Endothelial cell of umbilical vein (primary cell): ENCODE measurements around the gene ZBTB7C. TPM values are rescaled to one million over a fixed set of nuclear protein-coding genes. Genes with fewer than 3 reads are reported as not detected.

Source experiments
- BruUV-seq: library from RNA; stranded (reverse); fragments of 400-500 nt; replicated peaks from 2 replicates; lab custom pipeline; 2021; lab: Mats Ljungman, UMichigan
- CTCF ChIA-PET: fragments of 300-600, 350-600 bp; sonication (Branson Sonifier 250); formaldehyde crosslinking; loops from one replicate; lab custom pipeline; 2021; ENCODE audit warnings: antibody characterized with exemption, inconsistent platforms; lab: Charles Lee
- POLR2A ChIA-PET: fragments of 300-600, 350-600 bp; sonication (Branson Sonifier 250); formaldehyde crosslinking; loops from one replicate; lab custom pipeline; 2021; ENCODE audit warnings: antibody characterized with exemption, inconsistent platforms; lab: Charles Lee
- DNase-seq: peaks from one replicate; pipeline ENCODE4 v3.0.0-alpha.2; 2011; ENCODE audit warnings: low read depth, low spot score
- FAIRE-seq: peaks from 2 replicates; lab custom pipeline; 2011; peaks lifted over from hg19 to GRCh38; lab: Jason Lieb, UNC
- H2AFZ ChIP-seq: 2 replicates; pipeline ENCODE4 v1.6.0; 2012; ENCODE audit warnings: low read depth, low read length, control low read depth, inconsistent platforms
- H3K27ac ChIP-seq: 2 replicates; pipeline ENCODE4 v1.5.1; 2011; ENCODE audit warnings: low read depth, mild to moderate bottlenecking, control low read depth, low read length, moderate library complexity; ENCODE audit not compliant: insufficient read depth
- H3K27me3 ChIP-seq, 2 experiments: 2 replicates each; pipeline versions ENCODE4 v1.6.0 to v1.6.1; 2011; ENCODE audit warnings: low read length in 2 of 2, mixed read lengths in 1 of 2; ENCODE audit not compliant: control insufficient read depth in 2 of 2, insufficient read depth in 2 of 2
- H3K36me3 ChIP-seq, 2 experiments: 2 replicates in 1 of 2; 3 replicates in 1 of 2; pipeline ENCODE4 v1.5.1; 2011; ENCODE audit warnings: low read length in 2 of 2, mild to moderate bottlenecking in 1 of 2, moderate library complexity in 1 of 2; ENCODE audit not compliant: control insufficient read depth in 2 of 2, insufficient read depth in 2 of 2; ENCODE audit errors: extremely low read depth in 1 of 2
- H3K4me1 ChIP-seq: 3 replicates; pipeline ENCODE4 v1.5.1; 2011; ENCODE audit warnings: mild to moderate bottlenecking, low read length; ENCODE audit not compliant: control insufficient read depth, insufficient read depth; ENCODE audit errors: extremely low read depth
- H3K4me2 ChIP-seq: 2 replicates; pipeline ENCODE4 v1.6.1; 2011; ENCODE audit warnings: low read length, control low read depth, mixed read lengths; ENCODE audit not compliant: insufficient read depth
- H3K4me3 ChIP-seq, 3 experiments: fragments of 200-600 bp in 1 of 3; sonication (generic), shearing (Covaris generic) in 1 of 3; replicated peaks in 1 of 3; 2 replicates each; pipeline ENCODE4 v1.5.1; 2011 to 2016; ENCODE audit warnings: control low read depth in 3 of 3, low read length in 3 of 3, mild to moderate bottlenecking in 2 of 3, inconsistent platforms in 1 of 3, low read depth in 1 of 3, moderate library complexity in 1 of 3; ENCODE audit not compliant: insufficient read depth in 1 of 3
- H3K79me2 ChIP-seq: 2 replicates; pipeline ENCODE4 v1.6.0; 2012; ENCODE audit warnings: low read length, inconsistent platforms; ENCODE audit not compliant: control insufficient read depth, insufficient read depth
- H3K9ac ChIP-seq: replicated peaks from 2 replicates; pipeline ENCODE3; 2011; ENCODE audit warnings: low read length, control low read depth; ENCODE audit not compliant: insufficient read depth; ENCODE audit errors: extremely low read depth
- H3K9me1 ChIP-seq: replicated peaks from 3 replicates; pipeline ENCODE4 v1.6.0; 2011; ENCODE audit warnings: mild to moderate bottlenecking, low read length; ENCODE audit not compliant: control insufficient read depth, insufficient read depth; ENCODE audit errors: extremely low read depth
- H3K9me3 ChIP-seq: replicated peaks from 2 replicates; pipeline ENCODE4 v1.5.1; 2012; ENCODE audit warnings: low read length, inconsistent platforms; ENCODE audit not compliant: control insufficient read depth, insufficient read depth
- H4K20me1 ChIP-seq: replicated peaks from 2 replicates; pipeline ENCODE3; 2011; ENCODE audit warnings: mild to moderate bottlenecking, low read length; ENCODE audit not compliant: control insufficient read depth, insufficient read depth; ENCODE audit errors: extremely low read depth
- CTCF ChIP-seq, 2 donors: IDR thresholded peaks; 1 replicate in 1 of 2; 2 replicates in 1 of 2; pipeline ENCODE4 v1.5.1; 2011; ENCODE audit warnings: low read length in 2 of 2, mild to moderate bottlenecking in 2 of 2, moderate library complexity in 2 of 2, control low read depth in 1 of 2, inconsistent platforms in 1 of 2, low read depth in 1 of 2; ENCODE audit not compliant: insufficient read depth in 1 of 2; ENCODE audit errors: extremely low read depth in 1 of 2
- EZH2 ChIP-seq: IDR thresholded peaks from 2 replicates; pipeline ENCODE4 v1.6.1; 2012; ENCODE audit warnings: borderline replicate concordance, low read depth, mild to moderate bottlenecking, moderate library complexity, low read length, inconsistent platforms; ENCODE audit not compliant: severe bottlenecking
- FOS ChIP-seq: IDR thresholded peaks from 2 replicates; pipeline ENCODE4 v1.6.1; 2011; ENCODE audit warnings: mild to moderate bottlenecking, low read length, moderate library complexity, borderline replicate concordance; ENCODE audit not compliant: insufficient read depth
- GATA2 ChIP-seq: IDR thresholded peaks from 2 replicates; pipeline ENCODE4 v1.7.0; 2011; ENCODE audit warnings: low read depth, mild to moderate bottlenecking, moderate library complexity, mixed read lengths, low read length; ENCODE audit not compliant: insufficient read length, insufficient read depth
- JUN ChIP-seq: IDR thresholded peaks from 2 replicates; pipeline ENCODE4 v1.6.1; 2011; ENCODE audit warnings: borderline replicate concordance, low read depth; ENCODE audit not compliant: insufficient read length, insufficient read depth
- MYC ChIP-seq: IDR thresholded peaks from one replicate; pipeline ENCODE4 v1.6.1; 2011; ENCODE audit warnings: mild to moderate bottlenecking, low read depth, low read length
- POLR2A ChIP-seq: IDR thresholded peaks from 2 replicates; pipeline ENCODE4 v1.6.1; 2012; ENCODE audit warnings: low read depth, mild to moderate bottlenecking, control low read depth, low read length
- POLR2AphosphoS5 ChIP-seq: IDR thresholded peaks from 2 replicates; pipeline ENCODE4 v1.6.1; 2012; ENCODE audit warnings: low read depth, mild to moderate bottlenecking, control low read depth, low read length, moderate library complexity; ENCODE audit not compliant: insufficient read depth
- dilution Hi-C: fragments of 300-500 bp; cut with MboI; formaldehyde crosslinking; loops from one replicate; pipeline ENCODE4 v1.15.0; 2019; ENCODE audit warnings: low sequenced_read_pairs; ENCODE audit not compliant: extremely low pct_ligation_motif_present
- intact Hi-C: fragments of 100-400 bp; cut with micrococcal nuclease; formaldehyde crosslinking; loops from one replicate; pipeline ENCODE4 v1.10.0; 2022
- polyA plus RNA-seq, 4 experiments: library from polyadenylated mRNA; depleted of rRNA in 3 of 4; stranded (reverse) in 3 of 4; unstranded in 1 of 4; fragments of >200 nt; gene quantifications; 2 replicates each; pipeline versions ENCODE4 v1.2.1 to v1.2.3, GENCODE V29; 2011 to 2012; ENCODE audit warnings: missing spikeins in 1 of 4
- total RNA-seq: library from RNA; stranded (reverse); gene quantifications from 2 replicates; pipeline ENCODE4 v1.2.3, GENCODE V29; 2021
- TF ChIP-seq, protein P1 (sequence below): IDR thresholded peaks from 2 replicates; pipeline ENCODE4 v1.6.1; 2011; ENCODE audit not compliant: insufficient read depth, insufficient read length

The ZBTB7C gene
- total and polyA plus RNA-seq, 2 donors (not counting 3 experiments of a cell fraction or from before 2014, with no cell fraction given) = not detected

DNA sequence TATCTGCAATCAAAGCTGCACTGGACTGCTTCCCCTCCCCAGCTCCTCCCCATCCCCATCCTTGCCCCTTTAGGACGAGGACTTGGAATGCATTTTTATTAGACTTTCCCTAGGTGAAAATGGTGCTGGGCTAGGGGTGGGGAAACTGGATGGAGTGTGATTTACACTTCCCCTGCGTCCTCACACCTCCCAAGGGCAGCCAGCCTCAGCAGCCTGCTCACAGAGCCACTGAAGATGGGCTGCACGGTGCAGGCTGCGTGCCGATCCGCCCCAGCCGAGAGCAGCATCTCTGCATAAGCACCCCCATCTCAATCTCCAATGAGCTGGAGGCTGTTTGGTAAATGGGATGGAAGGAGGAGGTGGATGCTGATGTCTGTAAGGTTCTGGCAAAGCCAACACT, 87.6 kb downstream of the ZBTB7C start:
- H3K4me2 ChIP-seq = no peak overlapping the region
- dilution Hi-C loops = no loop called here
- no peak overlapping the region for H3K9ac ChIP-seq
- H3K27me3 ChIP-seq = no peaks in the 10 kb centered on the region
- H3K36me3 ChIP-seq = no peaks in the 10 kb centered on the region
- H3K79me2 ChIP-seq = no peaks in the 10 kb centered on the region
- H3K9me1 ChIP-seq = no peaks in the 10 kb centered on the region
- FAIRE-seq = no peak
- ChIA-PET POLR2A (no interaction called here), CTCF (no interaction called here)
- no peaks in the 10 kb centered on the region for H4K20me1 ChIP-seq
- H2AFZ ChIP-seq = no peak overlapping the region
- TF ChIP-seq, protein P1, sequence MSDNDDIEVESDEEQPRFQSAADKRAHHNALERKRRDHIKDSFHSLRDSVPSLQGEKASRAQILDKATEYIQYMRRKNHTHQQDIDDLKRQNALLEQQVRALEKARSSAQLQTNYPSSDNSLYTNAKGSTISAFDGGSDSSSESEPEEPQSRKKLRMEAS = no peak
- TF ChIP-seq POLR2A (no peak), FOS (no peak), JUN (no peak), EZH2 (no peak), GATA2 (no peak), MYC (no peak), POLR2AphosphoS5 (no peak), CTCF (IDR thresholded peaks at IDR 0.05; ENCODE audit: extremely low read depth in 1 of 2, insufficient read depth in 1 of 2, low read depth in 1 of 2, low read length in 2 of 2) (no peak)
- H3K27ac ChIP-seq = no peak overlapping the region
- H3K4me3 ChIP-seq = no peak overlapping the region
- no peak for DNase-seq
- intact Hi-C loops = no loop called here
- BruUV-seq = no TSS peak
- H3K4me1 ChIP-seq = no peaks in the 10 kb centered on the region
- H3K9me3 ChIP-seq = no peaks in the 10 kb centered on the region
